Measurements from ENCODE around the gene MICAL2. TPM values are rescaled to one million over a fixed set of nuclear protein-coding genes. Genes with fewer than 3 reads are reported as not detected.

Gene MICAL2, protein sequence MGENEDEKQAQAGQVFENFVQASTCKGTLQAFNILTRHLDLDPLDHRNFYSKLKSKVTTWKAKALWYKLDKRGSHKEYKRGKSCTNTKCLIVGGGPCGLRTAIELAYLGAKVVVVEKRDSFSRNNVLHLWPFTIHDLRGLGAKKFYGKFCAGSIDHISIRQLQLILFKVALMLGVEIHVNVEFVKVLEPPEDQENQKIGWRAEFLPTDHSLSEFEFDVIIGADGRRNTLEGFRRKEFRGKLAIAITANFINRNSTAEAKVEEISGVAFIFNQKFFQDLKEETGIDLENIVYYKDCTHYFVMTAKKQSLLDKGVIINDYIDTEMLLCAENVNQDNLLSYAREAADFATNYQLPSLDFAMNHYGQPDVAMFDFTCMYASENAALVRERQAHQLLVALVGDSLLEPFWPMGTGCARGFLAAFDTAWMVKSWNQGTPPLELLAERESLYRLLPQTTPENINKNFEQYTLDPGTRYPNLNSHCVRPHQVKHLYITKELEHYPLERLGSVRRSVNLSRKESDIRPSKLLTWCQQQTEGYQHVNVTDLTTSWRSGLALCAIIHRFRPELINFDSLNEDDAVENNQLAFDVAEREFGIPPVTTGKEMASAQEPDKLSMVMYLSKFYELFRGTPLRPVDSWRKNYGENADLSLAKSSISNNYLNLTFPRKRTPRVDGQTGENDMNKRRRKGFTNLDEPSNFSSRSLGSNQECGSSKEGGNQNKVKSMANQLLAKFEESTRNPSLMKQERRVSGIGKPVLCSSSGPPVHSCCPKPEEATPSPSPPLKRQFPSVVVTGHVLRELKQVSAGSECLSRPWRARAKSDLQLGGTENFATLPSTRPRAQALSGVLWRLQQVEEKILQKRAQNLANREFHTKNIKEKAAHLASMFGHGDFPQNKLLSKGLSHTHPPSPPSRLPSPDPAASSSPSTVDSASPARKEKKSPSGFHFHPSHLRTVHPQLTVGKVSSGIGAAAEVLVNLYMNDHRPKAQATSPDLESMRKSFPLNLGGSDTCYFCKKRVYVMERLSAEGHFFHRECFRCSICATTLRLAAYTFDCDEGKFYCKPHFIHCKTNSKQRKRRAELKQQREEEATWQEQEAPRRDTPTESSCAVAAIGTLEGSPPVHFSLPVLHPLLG
- 42.8 and 59.8 TPM in 2 replicates for total RNA-seq (2014; rRNA removed; shearing (Covaris generic))

- peak; percentile 87 to 88 for DNase-seq (ENCODE audit: low read depth in 1 of 2, low spot score in 2 of 2)
- peaks cover 19% of the 10 kb centered on the region for H3K36me3 ChIP-seq
- peak within 1 kb of the TSS; percentile 14; the same call in 1 of the 2 replicates for H3K27ac ChIP-seq
- no peaks in the 10 kb centered on the region for H3K27me3 ChIP-seq (replicated peaks)
- H3K4me1 ChIP-seq (replicated peaks) = peaks cover 20% of the 10 kb centered on the region
- peak within 1 kb of the TSS; percentile 60 for H3K4me3 ChIP-seq
- no peaks in the 10 kb centered on the region for H3K9me3 ChIP-seq (replicated peaks)
Observed at GRCh38 chr11:12110201-12110713, at the start of gene MICAL2. Gene MICAL2, plus strand, starts transcription at chr11:12110590. Its CDS starts 51,566 bp downstream, at chr11:12162156.

DNA sequence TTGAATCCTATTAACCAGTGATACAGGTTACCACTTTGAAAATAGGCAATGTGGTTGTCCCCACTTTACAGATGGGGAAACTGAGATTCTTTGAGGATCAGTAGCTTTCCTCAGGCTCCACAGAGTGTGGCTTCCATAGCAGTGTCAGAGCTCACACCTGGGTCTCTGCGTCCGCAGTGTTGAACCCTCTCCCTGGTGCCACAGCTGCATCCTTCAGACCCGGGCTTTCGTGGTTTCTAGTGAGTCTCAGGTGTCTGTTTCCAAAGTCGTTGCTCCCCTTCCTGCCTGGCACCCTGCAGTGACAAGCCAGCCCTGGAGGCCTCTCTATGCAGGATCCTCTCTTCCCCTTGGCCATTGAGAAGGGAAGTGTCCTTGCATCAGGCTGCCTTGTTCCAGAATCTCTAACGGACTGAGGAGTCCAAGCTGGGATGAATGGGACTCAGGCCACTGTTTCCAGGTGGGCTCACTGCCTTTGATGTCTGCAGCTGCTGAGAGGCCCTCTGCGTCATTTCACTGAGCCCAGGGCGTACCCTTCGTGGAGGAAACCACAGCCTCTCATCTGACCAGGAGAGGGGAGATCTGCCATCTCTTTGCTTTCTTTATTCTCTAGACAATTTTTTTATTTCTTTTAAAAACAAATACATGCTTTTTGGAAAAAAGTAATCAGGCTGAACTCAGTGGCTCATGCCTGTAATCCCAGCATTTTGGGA, 48.4 kb upstream of the MICAL2 start:
- Histone ChIP-seq H3K9me3 (replicated peaks) (peaks cover 4% of the 10 kb centered on the region; the same call in 1 of the 2 replicates), H3K4me1 (replicated peaks) (peaks cover 14% of the 10 kb centered on the region), H3K36me3 (no peaks in the 10 kb centered on the region), H3K27me3 (replicated peaks) (no peaks in the 10 kb centered on the region), H3K27ac (no peak overlapping the region), H3K4me3 (no peak overlapping the region)
- DNase-seq (ENCODE audit: low read depth in 1 of 2, low spot score in 2 of 2) = peak in 1 of 2 experiments; percentile 24

GRCh38 chr11:12063251-12063650, 47.1 kb upstream of the MICAL2 start:
- Histone ChIP-seq H3K36me3 (no peaks in the 10 kb centered on the region), H3K27ac (no peak overlapping the region), H3K27me3 (replicated peaks) (no peaks in the 10 kb centered on the region), H3K9me3 (replicated peaks) (no peaks in the 10 kb centered on the region), H3K4me3 (no peak overlapping the region), H3K4me1 (replicated peaks) (peaks cover 25% of the 10 kb centered on the region)
- DNase-seq (ENCODE audit: low read depth in 1 of 2, low spot score in 2 of 2) = no peak

DNA sequence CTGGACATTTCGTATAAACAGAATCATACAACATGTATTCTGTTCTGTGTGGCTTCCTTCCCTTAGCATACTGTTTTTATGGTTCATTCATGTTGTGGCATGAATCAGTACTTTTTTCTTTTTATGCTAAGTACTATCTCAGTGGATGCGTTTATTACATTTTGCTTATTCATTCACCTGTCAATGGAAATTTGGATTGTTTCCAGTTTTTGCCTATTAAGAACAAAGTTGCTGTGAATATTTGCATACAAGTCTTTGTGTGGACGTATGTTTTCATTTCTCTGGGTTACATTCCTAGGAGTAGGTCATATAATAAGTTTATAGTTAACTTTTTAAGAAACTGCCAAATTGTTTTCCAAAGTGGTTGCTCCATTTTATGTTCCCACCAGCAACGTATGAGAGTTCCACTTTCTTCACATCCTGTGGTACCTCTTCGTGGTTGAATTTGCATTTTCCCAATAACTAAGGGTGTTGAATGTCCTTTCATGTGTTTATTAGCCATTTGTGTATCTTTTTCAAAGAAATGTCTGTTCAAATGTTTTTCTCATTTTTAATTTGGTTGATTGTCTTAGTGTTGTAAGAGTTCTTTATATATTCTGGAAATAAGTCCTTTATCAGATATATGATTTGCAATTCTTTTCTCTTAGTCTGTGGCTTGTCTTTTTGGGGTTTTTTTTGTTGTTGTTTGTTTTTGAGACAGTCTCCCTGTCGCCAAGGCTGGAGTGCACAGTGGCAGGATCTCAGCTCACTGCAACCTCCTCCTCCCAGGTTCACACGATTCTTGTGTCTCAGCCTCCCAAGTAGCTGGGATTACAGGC, 46.0 kb upstream of the MICAL2 start:
- H3K4me1 ChIP-seq (replicated peaks) = peaks cover 25% of the 10 kb centered on the region
- no peaks in the 10 kb centered on the region for H3K9me3 ChIP-seq (replicated peaks)
- no peaks in the 10 kb centered on the region for H3K36me3 ChIP-seq
- H3K27ac ChIP-seq = no peak overlapping the region
- no peaks in the 10 kb centered on the region for H3K27me3 ChIP-seq (replicated peaks)
- DNase-seq (ENCODE audit: low read depth in 1 of 2, low spot score in 2 of 2) = no peak
- no peak overlapping the region for H3K4me3 ChIP-seq

GRCh38 chr11:12064954-12065280, 45.5 kb upstream of the MICAL2 start:
- no peaks in the 10 kb centered on the region for H3K9me3 ChIP-seq (replicated peaks)
- H3K4me3 ChIP-seq = no peak overlapping the region
- H3K36me3 ChIP-seq = no peaks in the 10 kb centered on the region
- H3K27ac ChIP-seq = no peak overlapping the region
- no peaks in the 10 kb centered on the region for H3K27me3 ChIP-seq (replicated peaks)
- peaks cover 25% of the 10 kb centered on the region for H3K4me1 ChIP-seq (replicated peaks)
- DNase-seq (ENCODE audit: low read depth in 1 of 2, low spot score in 2 of 2) = no peak

DNA sequence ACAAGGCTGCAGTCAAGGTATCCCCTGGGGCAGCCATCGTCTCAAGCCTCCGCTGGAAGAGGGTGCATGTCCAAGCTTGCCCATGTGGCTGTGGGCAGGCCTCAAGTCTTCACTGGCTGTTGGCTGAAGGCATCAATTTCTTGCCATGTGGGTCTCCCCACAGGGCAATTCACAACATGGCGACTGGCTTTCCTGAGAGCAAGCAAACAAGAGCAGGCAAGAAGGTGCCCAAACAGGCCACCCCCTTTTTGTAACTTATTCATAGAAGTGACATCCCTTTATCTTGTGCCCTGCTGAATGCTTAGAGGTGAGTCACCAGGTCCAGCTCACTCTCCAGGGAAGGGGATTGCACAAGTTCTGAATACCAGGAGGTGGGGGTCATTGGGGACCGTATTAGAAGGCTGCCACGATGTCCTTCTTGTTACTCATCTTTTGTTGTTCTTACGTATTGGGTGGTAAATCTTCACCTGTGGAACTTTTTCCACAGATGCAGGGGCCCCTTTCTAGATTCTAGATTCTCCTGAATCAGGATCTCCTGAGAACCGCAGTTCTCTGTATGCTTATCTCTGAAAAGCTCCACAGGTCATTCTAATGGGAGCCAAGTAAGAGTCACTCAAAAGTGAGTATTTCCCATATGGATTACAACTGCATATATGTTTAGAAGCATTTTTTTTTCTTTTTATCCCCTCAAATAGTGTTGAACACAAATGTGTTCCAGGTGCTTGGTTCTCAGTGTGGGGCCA, 44.2 kb upstream of the MICAL2 start:
- no peak overlapping the region for H3K4me3 ChIP-seq
- H3K9me3 ChIP-seq (replicated peaks) = no peaks in the 10 kb centered on the region
- peaks cover 25% of the 10 kb centered on the region for H3K4me1 ChIP-seq (replicated peaks)
- no peaks in the 10 kb centered on the region for H3K27me3 ChIP-seq (replicated peaks)
- peak overlapping the region; percentile 82 for H3K27ac ChIP-seq
- DNase-seq (ENCODE audit: low read depth in 1 of 2, low spot score in 2 of 2) = peak; percentile 90
- H3K36me3 ChIP-seq = no peaks in the 10 kb centered on the region

DNA sequence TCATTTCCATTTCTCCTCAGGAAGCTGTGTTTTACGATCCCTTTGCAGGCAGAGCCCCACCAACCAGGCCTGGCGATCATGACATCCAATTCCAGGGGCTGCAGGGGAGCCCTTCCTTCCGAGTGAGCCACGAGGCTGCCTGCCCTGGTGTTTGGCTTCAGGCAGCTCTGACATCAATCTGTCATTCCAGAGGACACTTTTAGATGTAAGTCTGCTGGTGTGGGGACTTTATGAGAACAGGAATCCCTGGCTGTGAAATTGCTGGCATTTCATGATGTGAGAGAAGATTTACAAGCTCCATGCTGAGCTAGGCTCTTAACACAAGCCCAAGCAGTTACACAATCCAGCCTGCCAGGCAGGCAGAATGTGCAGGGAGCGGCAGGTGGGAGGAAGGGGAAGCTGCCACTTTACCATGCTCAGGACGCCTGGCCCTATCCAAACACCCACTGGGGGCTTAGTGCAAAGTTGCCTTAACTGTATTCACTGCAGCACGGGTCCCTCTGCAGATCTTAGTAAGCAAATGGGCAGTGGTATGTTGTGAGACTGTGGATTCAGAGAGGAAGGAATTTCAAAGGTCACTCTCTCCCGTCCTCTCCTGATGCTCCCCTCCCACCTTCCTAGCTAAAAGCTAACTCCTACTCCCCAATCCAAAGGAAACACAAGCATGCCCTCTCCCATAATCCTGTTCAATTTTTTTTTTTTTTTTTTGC, 43.4 kb upstream of the MICAL2 start:
- no peaks in the 10 kb centered on the region for H3K9me3 ChIP-seq (replicated peaks)
- peaks cover 25% of the 10 kb centered on the region for H3K4me1 ChIP-seq (replicated peaks)
- H3K27me3 ChIP-seq (replicated peaks) = no peaks in the 10 kb centered on the region
- no peak overlapping the region for H3K4me3 ChIP-seq
- H3K27ac ChIP-seq = peak overlapping the region; percentile 82
- DNase-seq (ENCODE audit: low read depth in 1 of 2, low spot score in 2 of 2) = peak in 1 of 2 experiments; percentile 32
- H3K36me3 ChIP-seq = no peaks in the 10 kb centered on the region

GRCh38 chr11:12067796-12068357, 42.5 kb upstream of the MICAL2 start:
- no peak for DNase-seq (ENCODE audit: low read depth in 1 of 2, low spot score in 2 of 2)
- H3K4me1 ChIP-seq (replicated peaks) = peaks cover 25% of the 10 kb centered on the region
- no peaks in the 10 kb centered on the region for H3K27me3 ChIP-seq (replicated peaks)
- H3K4me3 ChIP-seq = no peak overlapping the region
- no peak overlapping the region for H3K27ac ChIP-seq
- H3K9me3 ChIP-seq (replicated peaks) = no peaks in the 10 kb centered on the region
- H3K36me3 ChIP-seq = no peaks in the 10 kb centered on the region

DNA sequence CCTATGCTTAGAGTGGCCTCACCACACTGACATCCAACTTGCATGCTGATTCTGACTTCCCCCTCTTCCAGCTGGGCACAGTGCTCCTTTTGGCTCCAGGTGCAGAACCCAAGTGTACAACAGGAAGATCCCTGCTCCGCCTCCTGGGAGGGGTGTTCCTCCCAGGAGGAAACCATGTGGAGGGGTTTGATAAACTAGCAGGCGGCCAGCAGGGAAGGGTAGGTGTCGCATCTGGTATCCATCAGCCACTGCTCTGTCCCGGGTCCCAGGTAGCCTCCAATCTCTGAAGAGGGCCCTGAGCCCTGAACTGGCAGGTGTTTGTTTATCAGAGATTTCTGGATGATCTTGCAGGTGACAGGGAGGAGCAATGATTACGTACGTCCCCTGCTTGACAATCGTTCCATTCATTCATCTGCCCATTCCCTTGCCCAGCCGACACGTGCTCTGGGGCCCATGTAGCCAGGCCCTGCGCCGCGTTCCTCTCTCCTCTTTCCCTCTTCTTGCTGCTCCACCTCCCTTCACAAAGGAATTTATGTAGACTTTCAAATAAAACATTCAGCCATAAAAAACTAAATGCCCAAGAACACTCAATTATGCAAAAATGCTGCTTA, 41.2 kb upstream of the MICAL2 start:
- DNase-seq (ENCODE audit: low read depth in 1 of 2, low spot score in 2 of 2) = no peak
- Histone ChIP-seq H3K4me1 (replicated peaks) (peaks cover 25% of the 10 kb centered on the region), H3K9me3 (replicated peaks) (no peaks in the 10 kb centered on the region), H3K36me3 (no peaks in the 10 kb centered on the region), H3K27ac (no peak overlapping the region), H3K4me3 (no peak overlapping the region), H3K27me3 (replicated peaks) (no peaks in the 10 kb centered on the region)

GRCh38 chr11:12070446-12071267, 39.7 kb upstream of the MICAL2 start:
- no peak overlapping the region for H3K27ac ChIP-seq
- no peaks in the 10 kb centered on the region for H3K27me3 ChIP-seq (replicated peaks)
- peaks cover 39% of the 10 kb centered on the region for H3K4me1 ChIP-seq (replicated peaks)
- H3K36me3 ChIP-seq = no peaks in the 10 kb centered on the region
- no peaks in the 10 kb centered on the region for H3K9me3 ChIP-seq (replicated peaks)
- H3K4me3 ChIP-seq = no peak overlapping the region
- no peak for DNase-seq (ENCODE audit: low read depth in 1 of 2, low spot score in 2 of 2)
